HG03097 (cell line): ENCODE results near the gene C11orf86.
A peak's percentile ranks its signal among the peaks of the same experiment; 100 is the strongest.
"Not testable (repeated sequence)": the region's sequence is repeated elsewhere in the genome, so short reads cannot be mapped to it uniquely, and the experiment has no call there.

ENCODE experiments used
- ATAC-seq: cut with Tn5 transposase; IDR thresholded peaks from one replicate; pipeline ENCODE4 v1.9.1; 2021; ENCODE audit not compliant: unreplicated experiment, low FRiP score

Gene C11orf86, protein sequence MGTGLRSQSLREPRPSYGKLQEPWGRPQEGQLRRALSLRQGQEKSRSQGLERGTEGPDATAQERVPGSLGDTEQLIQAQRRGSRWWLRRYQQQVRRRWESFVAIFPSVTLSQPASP

DNA sequence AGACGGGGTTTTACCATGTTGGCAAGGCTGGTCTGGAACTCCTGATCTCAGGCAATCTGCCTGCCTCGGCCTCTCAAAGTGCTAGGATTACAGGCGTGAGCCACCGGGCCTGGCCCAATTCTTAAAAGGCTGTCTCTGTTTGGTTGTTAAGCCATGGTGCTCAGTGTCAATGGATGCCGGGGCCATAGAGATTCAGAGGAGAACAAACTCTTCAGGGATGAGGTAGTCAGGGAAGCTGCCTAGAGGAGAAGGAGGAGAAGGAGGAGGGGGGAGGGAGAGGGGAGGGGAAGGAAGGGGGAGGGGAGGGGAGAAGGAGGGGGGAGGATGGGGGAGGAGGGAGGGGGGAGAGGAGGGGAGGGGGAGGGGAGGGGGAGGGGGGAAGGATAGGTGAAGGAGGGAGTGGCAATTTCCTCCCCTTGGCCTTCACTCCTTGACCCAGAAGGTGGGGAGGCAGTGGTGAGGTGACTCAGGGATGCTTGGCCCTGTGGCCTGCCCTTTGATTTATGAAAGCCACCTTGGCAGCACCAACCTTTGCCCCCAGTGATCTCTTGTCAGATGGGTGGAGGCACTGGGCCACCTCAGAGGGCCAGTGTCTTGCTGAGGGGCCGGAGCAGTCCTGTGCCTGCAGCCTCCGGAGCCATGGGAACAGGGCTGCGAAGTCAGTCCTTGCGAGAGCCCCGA is at the start of gene C11orf86:
TSS of gene C11orf86 (plus strand) at position 581 of the 681 bp plus-strand sequence. CDS start at position 640, 59 bp downstream.
- no peak for ATAC-seq

DNA sequence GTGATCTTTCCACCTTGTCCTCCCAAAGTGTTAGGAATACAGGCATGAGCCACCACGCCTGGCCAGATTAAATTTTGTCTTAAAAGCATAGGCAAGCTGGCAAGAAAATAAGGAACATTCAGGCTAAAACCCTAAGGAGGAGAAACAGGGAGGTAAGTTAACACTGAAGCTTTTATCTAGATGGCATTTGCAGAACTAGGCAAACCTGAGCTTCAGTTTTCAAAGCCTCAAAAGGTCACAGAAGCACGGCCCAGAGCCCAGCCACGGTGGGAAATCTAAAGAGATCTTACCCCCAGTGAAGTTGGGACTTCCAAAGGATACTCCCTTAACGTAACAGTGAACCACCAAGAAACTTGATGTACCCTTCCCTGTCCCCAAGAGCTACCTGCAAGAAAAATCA is 45.4 kb upstream of the C11orf86 start:
- no peak for ATAC-seq

DNA sequence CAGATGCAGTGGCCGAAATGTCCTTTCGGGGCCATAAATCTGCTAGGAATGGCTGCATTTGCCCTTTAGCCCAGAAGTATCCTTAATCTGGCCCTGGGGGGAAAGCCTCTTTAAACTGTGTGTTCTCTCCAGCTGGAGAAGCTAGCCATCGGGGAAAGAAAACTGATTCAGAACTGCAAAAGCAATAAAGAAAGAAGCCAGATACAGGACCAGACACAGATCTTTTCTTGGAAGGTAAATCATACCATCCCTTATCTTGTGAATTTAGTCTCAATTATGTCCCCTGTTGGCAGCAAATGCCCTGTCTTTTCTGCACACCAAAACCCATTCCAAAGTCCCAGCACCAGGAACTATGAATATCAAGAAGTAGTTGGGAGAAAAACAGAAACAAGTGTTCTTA is 42.6 kb upstream of the C11orf86 start:
- ATAC-seq = no peak

DNA sequence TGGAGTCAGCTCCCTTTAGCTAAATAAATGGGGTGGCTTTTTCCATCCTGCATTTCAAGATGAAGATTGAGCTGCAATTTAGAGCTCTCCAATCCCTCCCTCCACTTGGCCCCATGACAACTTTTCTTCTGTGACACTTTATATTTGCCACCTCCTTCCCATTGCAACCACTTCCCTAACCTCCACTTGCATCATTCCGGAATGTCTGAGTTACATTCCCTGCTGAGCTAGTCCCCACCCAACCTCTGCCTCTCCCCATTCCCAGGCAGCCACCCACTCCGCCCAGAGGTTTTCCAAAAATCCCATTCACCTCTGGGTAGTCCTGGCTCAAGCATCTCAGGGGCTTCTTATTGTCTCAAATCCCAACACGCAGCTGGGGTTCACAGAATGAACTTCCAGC is 41.6 kb upstream of the C11orf86 start:
- ATAC-seq = no peak

DNA sequence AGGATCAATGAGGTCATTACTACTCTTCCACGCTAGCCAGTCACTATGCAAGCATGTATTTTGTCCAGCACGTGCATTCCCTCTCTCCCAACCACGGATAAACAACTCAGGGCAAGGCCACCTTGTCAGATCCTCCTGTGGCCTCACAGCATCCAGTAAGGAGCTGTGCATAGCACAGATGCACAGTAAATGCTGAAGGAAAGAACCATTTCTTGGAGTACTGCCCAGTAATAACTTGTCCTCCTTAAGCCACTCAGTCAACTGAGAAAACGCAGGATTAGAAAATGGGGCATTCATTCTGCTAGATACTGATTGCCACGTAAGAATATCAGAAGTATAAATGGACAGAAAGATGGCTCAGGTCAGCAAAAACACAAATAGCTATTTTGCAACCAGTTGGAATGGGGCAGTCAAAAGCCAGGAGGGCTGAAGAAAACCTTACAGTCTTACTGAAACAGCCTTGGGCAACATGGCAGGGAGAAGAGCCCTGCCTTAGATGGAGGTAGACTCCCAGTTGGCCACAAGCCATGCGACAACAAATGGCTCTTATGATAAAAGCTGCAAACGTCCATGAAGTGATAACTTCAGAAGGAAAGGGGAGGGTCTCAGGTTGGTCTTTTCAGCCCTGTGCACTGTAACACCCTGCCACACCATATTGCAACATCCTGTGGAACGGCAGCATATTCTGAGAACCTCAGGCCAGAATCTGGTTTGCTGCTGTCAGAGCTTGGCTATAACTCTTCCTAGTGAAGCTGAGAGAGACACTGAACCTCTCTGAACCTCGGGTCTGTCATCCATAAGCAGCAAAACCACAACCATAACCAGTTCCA is 39.9 kb upstream of the C11orf86 start:
- ATAC-seq = no peak

DNA sequence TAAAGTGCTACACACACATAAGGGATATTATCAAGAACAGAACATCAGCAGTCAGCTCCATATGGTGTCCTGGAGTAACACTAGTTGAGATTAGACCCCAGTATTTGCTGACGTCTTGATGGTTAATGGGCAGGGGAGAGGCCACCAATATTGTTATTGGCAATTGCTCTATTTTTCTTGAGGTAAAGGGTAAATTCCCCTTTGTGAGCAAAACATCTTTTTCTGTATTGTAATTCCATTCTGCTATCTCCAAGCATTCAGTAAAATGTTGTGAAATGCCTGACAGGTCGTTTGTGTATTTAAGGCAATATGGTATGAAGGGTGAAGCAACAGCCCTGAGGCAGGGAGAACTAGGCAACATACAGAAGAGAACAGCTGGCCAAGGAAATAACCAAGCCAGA is 38.8 kb upstream of the C11orf86 start:
- ATAC-seq = no peak

DNA sequence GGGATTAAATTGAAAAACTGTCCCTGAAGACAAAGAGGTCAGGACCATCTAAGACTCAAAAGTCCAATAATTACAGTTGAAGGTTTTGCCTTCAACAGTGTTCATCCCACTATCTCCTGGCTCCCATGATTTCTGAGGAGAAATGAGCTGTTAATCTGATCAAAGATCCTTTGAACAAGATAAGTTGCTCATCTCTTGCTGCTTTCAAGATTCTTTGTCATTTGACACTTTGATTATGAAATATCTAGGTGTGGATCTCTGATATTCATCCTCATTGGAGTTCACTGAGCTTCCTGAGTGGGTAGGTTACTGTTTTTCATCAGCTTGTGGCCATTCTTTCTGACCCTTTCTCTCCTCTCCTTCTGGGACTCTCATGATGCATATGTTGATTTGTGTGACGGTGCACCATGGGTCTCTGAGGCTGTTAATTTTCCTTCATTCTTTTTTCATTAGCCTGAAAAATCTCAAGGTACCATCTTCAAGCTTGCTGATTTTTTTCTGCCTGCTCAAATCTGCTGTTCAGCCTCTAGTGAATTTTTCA is 37.8 kb upstream of the C11orf86 start:
- no peak for ATAC-seq

DNA sequence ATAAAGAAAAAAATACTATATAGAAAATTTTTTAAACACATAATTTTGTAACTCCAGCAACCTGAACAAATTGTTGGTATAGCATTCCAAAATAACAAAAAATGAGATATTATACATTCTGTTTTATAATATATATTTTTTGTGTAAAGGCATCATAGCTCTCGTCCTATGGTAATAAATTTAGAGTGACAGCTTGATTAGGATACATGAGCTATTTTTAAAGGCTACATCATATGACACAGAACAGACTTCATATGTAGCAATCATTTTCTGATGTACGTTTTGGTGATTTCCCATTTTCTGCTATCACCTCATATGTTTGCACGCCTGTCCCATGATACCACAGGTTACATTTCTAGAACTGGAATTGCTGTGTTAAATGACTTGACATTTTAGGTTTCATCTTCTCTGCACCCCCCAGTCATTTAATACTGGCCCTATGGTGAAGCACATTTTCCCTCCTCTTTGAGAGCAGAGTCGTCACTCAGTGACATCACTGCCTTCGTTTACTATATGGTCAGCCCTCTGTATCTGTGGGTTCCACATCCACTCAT is 36.4 kb upstream of the C11orf86 start:
- no peak for ATAC-seq

DNA sequence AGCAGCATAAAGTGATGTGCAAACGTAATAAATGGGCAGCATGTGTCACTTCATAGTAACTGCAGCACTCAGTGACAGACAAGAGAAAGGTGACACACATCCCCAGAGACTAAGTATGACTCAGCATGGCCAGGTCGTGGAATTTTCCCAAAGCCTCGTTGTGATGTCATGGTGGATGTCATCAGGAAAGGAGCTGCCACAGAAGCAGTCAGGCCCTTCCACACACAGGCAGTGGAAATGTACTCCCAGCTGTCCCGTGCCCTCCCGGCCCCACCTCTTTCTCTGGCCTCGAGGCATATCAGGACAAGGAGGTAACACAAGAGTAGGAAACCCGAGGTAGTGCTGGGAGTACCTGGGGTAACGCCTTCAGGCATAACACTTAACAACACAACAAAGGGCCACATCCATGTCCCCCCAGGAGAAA is 25.0 kb upstream of the C11orf86 start:
- no peak for ATAC-seq

DNA sequence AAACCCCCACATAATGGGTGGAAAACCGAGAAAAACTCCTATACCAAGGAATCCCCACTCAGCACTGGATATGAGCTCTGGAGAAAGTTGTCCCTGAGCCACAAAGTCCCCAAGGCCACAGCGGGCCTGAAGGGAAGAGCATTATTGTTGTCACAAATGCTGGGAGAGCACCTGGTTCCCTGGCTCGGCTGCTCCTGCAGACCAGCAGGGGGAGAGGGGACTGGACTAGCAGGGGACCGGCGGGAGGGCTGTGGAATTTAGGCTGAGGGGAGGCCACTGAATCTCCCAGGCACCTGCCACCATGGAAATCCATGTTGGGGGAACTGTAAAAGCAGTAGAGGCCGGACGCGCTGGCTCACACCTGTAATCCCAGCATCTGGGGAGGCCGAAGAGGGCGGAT is 24.0 kb upstream of the C11orf86 start:
- no peak for ATAC-seq

DNA sequence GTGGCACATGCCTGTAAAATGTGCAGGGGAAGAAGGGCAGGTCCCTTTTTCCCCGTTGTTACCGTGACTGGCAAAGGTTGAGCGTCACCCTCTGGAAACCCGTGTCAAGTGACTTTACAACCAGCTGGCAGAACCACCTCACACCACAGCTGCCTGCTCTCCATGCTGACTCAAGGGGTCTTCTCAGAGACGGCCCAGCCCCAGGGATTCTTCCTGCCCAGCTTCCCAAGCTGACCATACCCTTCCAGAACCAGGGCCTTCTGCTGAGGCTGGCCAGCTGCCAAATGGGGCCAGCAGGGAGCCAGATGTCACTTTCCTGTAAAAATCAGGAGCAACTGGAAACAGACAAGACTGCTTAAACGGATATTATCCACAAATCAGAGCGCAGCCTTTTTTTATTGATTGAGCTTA is 23.2 kb upstream of the C11orf86 start:
- ATAC-seq = no peak

DNA sequence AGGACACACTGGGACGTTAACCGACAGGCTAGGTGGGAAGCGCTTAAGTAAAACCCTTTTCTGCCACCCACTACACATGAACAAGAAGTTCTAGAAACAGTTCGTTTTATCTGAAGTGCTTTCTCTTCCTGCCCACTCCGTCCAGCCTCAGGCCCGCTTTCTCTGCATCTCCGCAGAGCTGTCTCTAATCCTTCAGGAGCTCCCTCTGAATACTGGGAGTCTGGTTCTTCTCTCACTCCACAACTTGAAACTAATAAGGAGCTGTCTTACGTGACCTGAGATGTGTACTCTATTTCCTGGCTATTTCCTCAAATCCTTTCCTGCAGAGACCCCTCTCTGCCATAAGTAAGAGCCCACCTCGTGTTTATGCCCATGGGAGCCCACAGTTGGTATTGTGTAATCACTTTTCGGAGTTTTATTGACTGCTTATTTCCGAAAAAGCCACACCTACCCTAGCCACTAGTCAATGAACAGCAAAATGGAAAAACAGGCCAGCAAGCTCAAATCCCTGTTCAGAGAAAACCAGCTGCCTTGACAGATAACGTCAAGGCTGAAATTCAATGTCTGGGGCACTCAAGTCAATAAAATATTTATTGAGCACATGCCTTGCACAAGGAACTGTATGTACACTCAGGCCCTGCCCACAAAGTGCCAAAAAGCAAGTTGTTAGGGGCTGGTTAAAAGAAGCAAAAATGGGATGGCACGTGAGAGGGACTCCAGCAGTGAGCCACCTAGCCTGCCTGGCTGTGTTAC is 21.8 kb upstream of the C11orf86 start:
- no peak for ATAC-seq

DNA sequence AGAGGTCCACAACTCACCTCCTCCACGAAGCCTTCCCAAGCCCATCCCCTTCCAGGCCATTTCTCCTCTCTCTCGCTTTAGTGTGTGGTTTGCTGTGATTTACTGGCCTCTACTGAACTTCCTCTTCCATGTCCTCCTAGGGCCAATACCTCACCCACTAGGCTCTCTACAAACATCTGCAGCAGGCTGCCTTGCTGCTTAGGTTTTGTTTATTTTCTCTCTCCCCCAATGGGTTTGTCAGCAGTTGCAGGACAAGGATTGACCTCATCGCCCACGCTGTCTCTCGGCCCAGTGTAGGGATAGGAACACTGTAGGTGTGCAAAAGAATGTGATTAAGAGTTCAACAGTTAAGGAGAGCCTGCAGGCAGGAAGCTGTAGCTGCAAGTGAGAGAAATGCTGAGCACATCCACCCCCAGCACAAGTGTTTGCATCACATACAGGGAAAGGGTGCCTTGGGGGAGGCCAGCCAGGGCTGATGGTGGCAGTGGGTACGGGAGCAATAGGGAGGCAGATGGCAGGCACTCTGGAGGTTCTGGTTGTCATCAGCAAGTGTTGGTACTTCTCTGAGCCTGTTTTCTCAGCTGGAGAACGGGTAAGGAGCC is 18.3 kb upstream of the C11orf86 start:
- ATAC-seq = no peak

DNA sequence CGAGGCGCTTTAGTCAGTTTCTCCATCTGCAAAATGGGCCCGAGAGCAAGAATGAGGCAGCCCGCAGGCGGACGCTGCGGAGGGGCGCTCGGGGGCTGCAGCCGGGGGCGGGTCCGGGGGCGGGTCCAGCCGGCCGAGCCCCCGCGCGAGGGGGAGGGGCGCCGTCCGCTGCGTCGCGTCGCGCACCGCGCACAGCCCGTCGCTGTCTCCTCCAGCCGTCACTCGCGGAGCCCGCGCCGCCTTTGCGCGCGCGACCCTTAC is 17.2 kb upstream of the C11orf86 start:
- ATAC-seq = no peak

DNA sequence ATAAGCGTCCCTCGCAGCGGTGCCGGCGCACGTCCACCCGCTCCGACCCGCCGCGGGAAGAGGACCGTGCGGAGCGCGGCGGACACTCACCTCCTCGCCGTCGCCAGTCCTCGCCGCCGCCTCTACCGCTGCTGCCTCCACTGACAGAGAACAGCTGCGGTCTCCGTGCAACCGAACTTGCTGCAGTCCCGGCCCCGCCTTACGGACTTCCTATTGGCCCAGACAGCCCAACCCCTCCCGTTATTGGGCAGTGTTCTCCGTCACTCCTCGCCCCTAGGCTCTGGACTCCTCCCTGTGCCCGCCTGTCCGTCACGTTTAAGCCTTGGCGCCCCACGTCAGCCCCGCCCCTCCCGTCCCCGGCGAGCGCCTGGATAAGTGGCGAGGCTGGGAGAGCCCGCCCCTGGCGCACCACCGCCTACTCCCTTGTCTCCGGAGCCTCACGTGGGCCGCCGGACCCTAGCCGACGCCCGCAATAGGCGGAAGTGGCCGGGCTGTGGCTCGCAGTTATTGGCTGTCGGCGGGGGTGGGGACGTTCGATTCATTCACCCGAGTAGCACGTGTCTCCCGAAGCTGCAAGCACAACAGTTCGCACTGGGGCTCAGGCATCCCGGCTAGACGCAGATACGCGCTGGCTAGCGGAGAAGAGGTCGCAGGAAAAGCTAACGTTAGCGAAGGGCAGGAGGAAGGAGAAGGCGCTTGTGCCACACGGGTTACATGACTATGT is 16.7 kb upstream of the C11orf86 start, which contains the start of gene PC:
TSS of gene PC (minus strand) at position 152 of the 724 bp plus-strand sequence. CDS start 86,224 bp downstream, outside the sequence.
- ATAC-seq = peak; percentile 87

DNA sequence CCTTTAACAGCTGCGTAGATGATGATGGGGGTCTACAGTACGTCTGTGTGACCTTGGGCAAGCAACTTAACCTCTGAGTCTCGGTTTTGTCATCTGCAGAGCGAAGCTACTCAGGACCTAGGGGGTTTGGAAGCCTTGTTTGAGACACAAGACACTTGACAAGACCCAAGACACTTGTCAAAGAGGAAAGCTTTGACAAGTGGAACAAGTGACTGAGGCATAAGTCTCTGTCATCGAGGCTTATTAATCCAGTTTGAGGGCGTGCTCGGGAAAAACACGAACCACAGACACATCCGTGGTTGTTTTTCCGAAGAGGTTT is 16.2 kb upstream of the C11orf86 start:
- ATAC-seq = no peak

DNA sequence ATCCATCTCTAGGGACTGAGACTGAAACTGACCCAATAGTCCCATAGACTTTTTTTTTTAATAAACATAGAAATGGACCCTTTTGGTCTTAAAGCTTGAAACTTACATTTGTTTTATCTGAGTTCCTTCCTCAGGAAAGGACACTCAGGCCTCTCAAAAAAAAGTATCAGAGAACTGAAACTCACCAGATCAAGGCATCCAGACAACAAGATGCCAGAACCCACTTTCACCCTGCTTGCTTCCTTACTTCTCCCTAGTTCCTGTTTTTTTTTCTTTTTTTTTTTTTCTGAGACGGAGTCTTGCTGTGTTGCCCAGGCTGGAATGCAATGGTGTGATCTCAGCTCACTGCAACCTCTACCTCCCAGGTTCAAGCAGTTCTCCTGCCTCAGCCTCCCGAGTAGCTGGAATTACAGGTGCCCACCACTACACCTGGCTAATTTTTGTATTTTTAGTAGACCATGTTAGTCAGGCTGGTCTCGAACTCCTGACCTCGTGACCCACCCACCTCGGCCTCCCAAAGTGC is 13.4 kb upstream of the C11orf86 start:
- ATAC-seq = not testable (repeated sequence)

DNA sequence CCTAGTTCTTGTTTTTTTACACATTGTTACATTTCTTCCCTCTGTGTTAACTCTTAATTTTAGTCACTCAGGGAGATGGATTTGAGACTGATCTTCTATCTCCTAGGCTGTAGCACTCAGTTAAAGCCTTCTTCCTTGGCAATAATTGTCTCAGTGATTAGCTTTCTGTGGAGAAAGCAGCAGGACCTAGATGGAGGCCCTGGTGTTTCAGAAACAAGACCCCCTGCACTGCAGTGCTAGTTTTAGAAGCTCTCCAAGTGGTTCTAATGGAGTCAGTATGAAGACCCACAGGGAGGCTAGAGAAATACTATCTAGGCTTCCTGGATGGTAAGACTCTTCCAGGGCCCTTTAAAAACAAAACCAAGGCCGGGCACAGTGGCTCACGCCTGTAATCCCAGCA is 12.9 kb upstream of the C11orf86 start:
- ATAC-seq = no peak

DNA sequence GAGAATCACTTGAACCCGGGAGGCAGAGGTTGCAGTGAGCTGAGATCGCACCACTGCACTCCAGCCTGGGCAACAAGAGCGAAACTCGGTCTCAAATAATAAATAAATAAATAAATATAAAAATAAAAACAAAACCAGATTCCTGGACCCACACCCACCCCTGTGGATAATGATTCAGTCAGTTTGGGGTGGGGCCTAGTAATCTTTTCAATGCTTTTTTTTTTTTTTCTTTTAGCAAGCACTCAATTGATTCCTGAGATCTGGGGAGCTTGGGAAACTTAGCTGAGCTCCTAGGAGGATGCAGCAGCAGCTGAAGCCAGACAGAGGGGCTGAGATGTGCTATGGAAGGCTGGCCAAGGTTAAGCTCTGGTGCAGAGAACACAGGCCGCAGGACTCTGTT is 12.3 kb upstream of the C11orf86 start:
- no peak for ATAC-seq

DNA sequence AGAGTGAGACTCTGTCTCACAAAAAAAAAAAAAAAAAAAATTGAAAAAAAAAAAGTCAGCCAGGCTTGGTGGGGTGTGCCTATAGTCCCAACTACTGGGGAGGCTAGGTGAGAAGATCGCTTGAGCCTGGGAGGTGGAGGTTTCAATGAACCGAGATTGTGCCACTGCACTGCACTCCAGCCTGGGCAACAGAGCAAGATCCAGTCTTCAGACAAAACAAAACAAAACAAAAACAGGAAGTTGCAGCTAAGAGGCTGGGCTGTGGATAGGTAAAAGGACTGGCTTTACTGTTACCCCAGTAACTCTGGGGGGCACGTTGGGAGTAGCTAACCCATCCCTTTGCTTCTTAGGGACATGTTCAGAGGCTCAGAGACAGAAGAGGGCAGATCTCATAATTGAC is 10.6 kb upstream of the C11orf86 start:
- ATAC-seq = no peak
